ENCODE measurements around the gene AIPL1. TPM values are rescaled to one million over a fixed set of nuclear protein-coding genes. Genes with fewer than 3 reads are reported as not detected.
A peak's percentile ranks its signal among the peaks of the same experiment; 100 is the strongest.

The AIPL1 gene
- total and polyA plus RNA-seq, 2 experiments from 2014 or later, result 0.17 to 0.24 TPM

- Mint-ChIP-seq H3K27me3 (ENCODE audit: insufficient read depth, low read depth, poor library complexity) (peaks cover 8% of the 10 kb centered on the region), H3K4me3 (peak overlapping the region; percentile 28; the same call in 2 of the 3 replicates), H3K9me3 (peaks cover 9% of the 10 kb centered on the region), H3K27ac (no peak overlapping the region), H3K4me1 (peaks cover 43% of the 10 kb centered on the region), H3K36me3 (ENCODE audit: low read depth) (peaks cover 2% of the 10 kb centered on the region; the same call in 1 of the 3 replicates)
- Histone ChIP-seq H3K4me3 (no peak overlapping the region), H3F3A (replicated peaks; ENCODE audit: low read depth) (0 out of 2 replicates have a peak, but pooled peaks cover 3% of the 10 kb centered on the region), H3K9me2 (ENCODE audit: insufficient read depth) (0 out of 2 replicates have a peak, but pooled peaks cover 3% of the 10 kb centered on the region), H3K36me3 (ENCODE audit: insufficient read depth) (no peaks in the 10 kb centered on the region), H2AFZ (no peak overlapping the region), H4K20me1 (replicated peaks; ENCODE audit: insufficient read depth) (no peaks in the 10 kb centered on the region), H3K27me3 (ENCODE audit: insufficient read depth) (no peaks in the 10 kb centered on the region), H3K4me2 (peak overlapping the region; percentile 23; the same call in 1 of the 2 replicates), H3K27ac (ENCODE audit: low read depth) (no peak overlapping the region), H3K4me1 (ENCODE audit: insufficient read depth) (peaks cover 24% of the 10 kb centered on the region), H3K79me2 (replicated peaks; ENCODE audit: insufficient read depth) (no peaks in the 10 kb centered on the region)
- DNase-seq (ENCODE audit: low spot score) (no peak), ATAC-seq (no peak)
- no peak for TF ChIP-seq NANOG (IDR thresholded peaks at IDR 0.05; ENCODE audit: borderline replicate concordance)
- TF ChIP-seq EZH2 (IDR thresholded peaks at IDR 0.05; ENCODE audit: low read depth, unreplicated experiment), result no peak
- no peak for TF ChIP-seq ETS1 (IDR thresholded peaks at IDR 0.05)
- no peak for TF ChIP-seq CREB1 (CRISPR knock-in tag; IDR thresholded peaks at IDR 0.05; ENCODE audit: low read depth)
- TF ChIP-seq JUNB (IDR thresholded peaks at IDR 0.05; ENCODE audit: unreplicated experiment), result no peak
- TF ChIP-seq EZH2phosphoT487 (IDR thresholded peaks at IDR 0.05; ENCODE audit: unreplicated experiment), result no peak
- no peak for TF ChIP-seq ZNF114 (CRISPR knock-in tag; IDR thresholded peaks at IDR 0.05)
- no peak for TF ChIP-seq STAT1 (IDR thresholded peaks at IDR 0.05; ENCODE audit: unreplicated experiment)
- no peak for TF ChIP-seq CTCF (conservative IDR thresholded peaks at IDR 0.05; ENCODE audit: low read depth in 2 of 2)
- TF ChIP-seq ZNF462 (CRISPR knock-in tag; IDR thresholded peaks at IDR 0.05), result no peak
- TF ChIP-seq POLR2AphosphoS5 (IDR thresholded peaks at IDR 0.05; ENCODE audit: low read depth), result no peak
Observed at GRCh38 chr17:6437956-6438355, 3.0 kb upstream of the AIPL1 start.
